Measurements from ENCODE around the gene TM9SF1.
A peak's percentile ranks its signal among the peaks of the same experiment; 100 is the strongest.

TM9SF1 gene

GRCh38 chr14:24150993-24151392, 44.2 kb downstream of the TM9SF1 start:
- H3K9ac ChIP-seq (ENCODE audit: low read length): no peak overlapping the region
- no peaks in the 10 kb centered on the region for H3K27me3 ChIP-seq (ENCODE audit: control insufficient read depth, insufficient read depth, low read length)
- no peaks in the 10 kb centered on the region for H3K9me3 ChIP-seq (ENCODE audit: control insufficient read depth, low read depth, low read length)
- no peak overlapping the region for H3K4me3 ChIP-seq (ENCODE audit: low read length)
- H3K4me1 ChIP-seq (ENCODE audit: control insufficient read depth, low read depth, low read length): peaks cover 3% of the 10 kb centered on the region
- no peak overlapping the region for H3K27ac ChIP-seq (ENCODE audit: low read length)
- peaks cover 50% of the 10 kb centered on the region for H3K36me3 ChIP-seq (ENCODE audit: control insufficient read depth, low read depth, low read length)

DNA sequence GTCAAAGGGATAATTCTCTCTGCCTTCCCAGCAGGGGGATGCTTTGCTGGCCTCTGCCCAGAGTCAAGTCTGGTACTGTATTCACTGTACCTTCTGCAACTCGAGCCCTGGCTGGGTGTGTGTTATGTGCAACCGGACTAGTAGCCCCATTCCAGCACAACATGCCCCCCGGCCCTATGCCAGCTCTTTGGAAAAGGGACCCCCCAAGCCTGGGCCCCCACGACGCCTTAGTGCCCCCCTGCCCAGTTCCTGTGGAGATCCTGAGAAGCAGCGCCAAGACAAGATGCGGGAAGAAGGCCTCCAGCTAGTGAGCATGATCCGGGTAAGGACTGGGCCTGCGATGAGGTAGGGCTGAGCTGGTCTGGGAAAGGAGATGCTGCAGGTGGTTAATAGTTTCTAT, 44.7 kb downstream of the TM9SF1 start:
- no peak overlapping the region for H3K9ac ChIP-seq (ENCODE audit: low read length)
- peaks cover 45% of the 10 kb centered on the region for H3K36me3 ChIP-seq (ENCODE audit: control insufficient read depth, low read depth, low read length)
- no peak overlapping the region for H3K27ac ChIP-seq (ENCODE audit: low read length)
- peaks cover 6% of the 10 kb centered on the region for H3K4me1 ChIP-seq (ENCODE audit: control insufficient read depth, low read depth, low read length)
- no peaks in the 10 kb centered on the region for H3K27me3 ChIP-seq (ENCODE audit: control insufficient read depth, insufficient read depth, low read length)
- H3K4me3 ChIP-seq (ENCODE audit: low read length): no peak overlapping the region
- H3K9me3 ChIP-seq (ENCODE audit: control insufficient read depth, low read depth, low read length): no peaks in the 10 kb centered on the region

- Histone ChIP-seq H3K4me1 (ENCODE audit: control insufficient read depth, low read depth, low read length) (peaks cover 8% of the 10 kb centered on the region), H3K36me3 (ENCODE audit: control insufficient read depth, low read depth, low read length) (peaks cover 40% of the 10 kb centered on the region), H3K9me3 (ENCODE audit: control insufficient read depth, low read depth, low read length) (no peaks in the 10 kb centered on the region), H3K27ac (ENCODE audit: low read length) (no peak overlapping the region), H3K27me3 (ENCODE audit: control insufficient read depth, insufficient read depth, low read length) (no peaks in the 10 kb centered on the region), H3K4me3 (ENCODE audit: low read length) (no peak overlapping the region), H3K9ac (ENCODE audit: low read length) (no peak overlapping the region)
Observed at GRCh38 chr14:24150061-24150460, 45.2 kb downstream of the TM9SF1 start.

DNA sequence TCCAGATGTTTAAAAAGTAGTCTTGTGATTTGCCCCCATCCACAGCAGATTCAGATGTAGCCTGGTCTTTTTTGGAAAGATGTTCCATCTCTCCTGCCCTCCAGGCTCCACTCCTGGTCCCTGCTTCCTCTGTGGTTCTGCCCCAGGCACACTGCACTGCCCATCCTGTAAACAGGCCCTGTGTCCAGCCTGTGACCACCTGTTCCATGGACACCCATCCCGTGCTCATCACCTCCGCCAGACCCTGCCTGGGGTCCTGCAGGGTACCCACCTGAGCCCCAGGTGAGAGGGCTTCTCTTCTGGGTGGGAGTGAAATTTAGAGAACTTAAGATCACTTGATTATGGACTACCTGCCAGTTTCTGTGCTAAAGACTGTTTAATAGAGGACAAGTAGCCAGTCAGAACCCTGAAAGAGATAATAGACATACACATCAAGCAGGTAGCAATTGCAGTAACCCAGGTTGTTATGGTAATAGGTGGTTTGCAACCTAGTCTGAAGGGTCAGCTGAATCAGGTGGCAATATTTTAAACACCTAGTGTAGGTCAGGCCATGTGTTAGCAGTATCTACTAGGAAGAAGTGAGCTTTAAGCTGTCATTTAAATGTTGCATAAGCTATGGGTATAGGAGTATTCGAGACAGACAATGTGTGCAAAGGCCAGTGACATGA, 45.8 kb downstream of the TM9SF1 start:
- Histone ChIP-seq H3K9me3 (ENCODE audit: control insufficient read depth, low read depth, low read length) (no peaks in the 10 kb centered on the region), H3K27me3 (ENCODE audit: control insufficient read depth, insufficient read depth, low read length) (no peaks in the 10 kb centered on the region), H3K27ac (ENCODE audit: low read length) (no peak overlapping the region), H3K36me3 (ENCODE audit: control insufficient read depth, low read depth, low read length) (peaks cover 41% of the 10 kb centered on the region), H3K4me3 (ENCODE audit: low read length) (no peak overlapping the region), H3K9ac (ENCODE audit: low read length) (no peak overlapping the region), H3K4me1 (ENCODE audit: control insufficient read depth, low read depth, low read length) (peaks cover 8% of the 10 kb centered on the region)

DNA sequence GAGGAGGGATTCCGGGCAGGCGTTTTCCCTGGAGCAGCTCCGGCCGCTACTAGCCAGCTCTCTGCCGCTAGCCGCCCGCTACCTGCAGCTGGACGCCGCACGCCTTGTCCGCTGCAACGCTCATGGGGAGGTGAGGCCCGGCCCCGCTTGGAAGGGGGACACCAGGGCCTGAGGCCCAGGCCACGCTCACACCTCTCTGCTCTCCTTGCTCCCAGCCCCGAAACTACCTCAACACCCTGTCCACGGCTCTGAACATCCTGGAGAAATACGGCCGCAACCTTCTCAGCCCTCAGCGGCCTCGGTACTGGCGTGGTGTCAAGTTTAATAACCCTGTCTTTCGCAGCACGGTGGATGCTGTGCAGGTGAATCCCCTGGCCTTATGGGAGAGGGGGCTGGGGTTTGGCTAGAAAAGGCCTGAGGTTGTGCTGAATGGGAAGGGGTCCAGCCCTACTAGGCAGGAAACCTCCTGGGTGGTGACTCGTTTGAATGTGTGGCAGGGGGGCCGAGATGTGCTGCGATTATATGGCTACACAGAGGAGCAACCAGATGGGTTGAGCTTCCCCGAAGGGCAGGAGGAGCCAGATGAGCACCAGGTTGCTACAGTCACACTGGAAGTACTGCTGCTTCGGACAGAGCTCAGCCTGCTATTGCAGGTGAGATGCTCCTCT, 47.3 kb downstream of the TM9SF1 start:
- peak overlapping the region; percentile 97 for H3K4me3 ChIP-seq (ENCODE audit: low read length)
- H3K9ac ChIP-seq (ENCODE audit: low read length): peak overlapping the region; percentile 71
- peaks cover 8% of the 10 kb centered on the region for H3K4me1 ChIP-seq (ENCODE audit: control insufficient read depth, low read depth, low read length)
- H3K27ac ChIP-seq (ENCODE audit: low read length): no peak overlapping the region
- peaks cover 49% of the 10 kb centered on the region for H3K36me3 ChIP-seq (ENCODE audit: control insufficient read depth, low read depth, low read length)
- no peaks in the 10 kb centered on the region for H3K27me3 ChIP-seq (ENCODE audit: control insufficient read depth, insufficient read depth, low read length)
- no peaks in the 10 kb centered on the region for H3K9me3 ChIP-seq (ENCODE audit: control insufficient read depth, low read depth, low read length)

DNA sequence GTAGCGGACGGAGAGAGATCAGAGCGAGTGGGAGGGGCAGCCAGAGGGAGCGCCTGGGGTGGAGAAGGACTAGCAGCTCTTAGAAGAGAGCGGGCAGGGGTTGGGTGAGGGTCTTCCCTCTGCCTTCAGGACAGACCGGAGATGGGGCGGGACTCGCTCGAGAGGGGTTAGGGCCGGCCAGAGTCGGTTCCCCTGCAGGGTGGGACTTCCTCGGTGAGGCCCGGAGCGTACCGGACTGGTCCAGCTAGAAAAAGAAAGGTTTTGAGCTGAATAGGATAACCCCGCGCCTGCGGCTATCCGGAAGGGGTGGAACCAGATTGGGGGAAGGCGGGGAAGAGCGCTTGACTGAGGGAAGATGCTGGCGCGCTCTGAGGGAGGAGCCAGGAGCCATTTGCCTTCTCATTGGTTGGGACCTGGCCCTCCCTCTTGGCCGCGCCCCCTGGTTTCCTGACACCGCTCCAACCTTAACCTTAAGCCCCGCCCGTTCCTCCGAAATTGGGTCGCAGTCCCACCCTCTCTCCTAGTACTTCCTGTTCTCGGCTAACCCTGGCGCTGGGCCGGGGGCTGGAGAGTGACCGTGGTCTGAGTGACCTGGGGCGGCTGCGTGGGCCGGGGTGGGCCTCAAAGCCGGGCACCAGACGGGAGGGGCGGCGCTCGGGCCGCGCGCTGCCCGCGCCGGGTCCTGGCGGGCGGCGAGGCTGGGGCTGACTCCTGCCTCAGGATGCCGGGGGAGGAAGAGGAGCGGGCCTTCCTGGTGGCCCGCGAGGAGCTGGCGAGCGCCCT, 48.1 kb downstream of the TM9SF1 start, which contains the start of gene RNF31:
Gene RNF31, plus strand, starts transcription at position 521 of the 783 bp plus-strand sequence. Its CDS starts 201 bp downstream, at position 722.
- H3K9ac ChIP-seq (ENCODE audit: low read length): peak within 1 kb of the TSS; percentile 71
- peaks cover 8% of the 10 kb centered on the region for H3K4me1 ChIP-seq (ENCODE audit: control insufficient read depth, low read depth, low read length)
- peaks cover 46% of the 10 kb centered on the region for H3K36me3 ChIP-seq (ENCODE audit: control insufficient read depth, low read depth, low read length)
- no peaks in the 10 kb centered on the region for H3K9me3 ChIP-seq (ENCODE audit: control insufficient read depth, low read depth, low read length)
- H3K27ac ChIP-seq (ENCODE audit: low read length): peak within 1 kb of the TSS; percentile 37
- no peaks in the 10 kb centered on the region for H3K27me3 ChIP-seq (ENCODE audit: control insufficient read depth, insufficient read depth, low read length)
- peak within 1 kb of the TSS; percentile 97 for H3K4me3 ChIP-seq (ENCODE audit: low read length)

DNA sequence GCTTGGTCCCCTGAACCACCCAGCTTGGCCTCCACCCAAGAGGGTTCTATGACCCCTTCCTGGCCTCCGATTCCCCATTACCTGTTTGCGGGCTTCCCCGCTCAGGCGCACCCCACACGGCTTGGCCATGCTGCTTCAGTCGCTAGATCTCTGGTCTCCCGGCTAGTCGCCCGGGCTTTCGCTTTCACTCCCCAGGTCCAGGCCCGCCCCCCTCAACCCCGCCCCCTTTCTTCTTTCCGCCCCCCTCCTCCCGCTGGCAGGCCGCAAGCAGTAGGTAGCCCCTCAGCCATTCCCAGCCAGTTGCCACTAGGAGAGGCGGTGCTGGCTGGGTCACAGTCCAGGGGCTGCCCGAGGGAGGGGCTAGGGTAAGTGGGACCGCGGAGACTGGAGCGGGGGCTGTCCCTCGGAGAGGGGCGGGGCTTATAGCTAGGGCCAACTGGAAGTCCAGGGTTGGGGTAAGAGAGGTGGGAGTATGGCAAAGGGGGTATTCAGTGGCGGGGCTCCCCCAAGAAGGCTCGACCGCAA, 48.7 kb downstream of the TM9SF1 start, which contains the start of gene PSME2:
Gene PSME2, minus strand, starts transcription at position 158 of the 525 bp plus-strand sequence. Its CDS starts 29 bp downstream, at position 129.
- peak within 1 kb of the TSS; percentile 37 for H3K27ac ChIP-seq (ENCODE audit: low read length)
- H3K36me3 ChIP-seq (ENCODE audit: control insufficient read depth, low read depth, low read length): peaks cover 41% of the 10 kb centered on the region
- no peaks in the 10 kb centered on the region for H3K27me3 ChIP-seq (ENCODE audit: control insufficient read depth, insufficient read depth, low read length)
- H3K4me1 ChIP-seq (ENCODE audit: control insufficient read depth, low read depth, low read length): peaks cover 8% of the 10 kb centered on the region
- H3K4me3 ChIP-seq (ENCODE audit: low read length): peak within 1 kb of the TSS; percentile 97
- H3K9me3 ChIP-seq (ENCODE audit: control insufficient read depth, low read depth, low read length): no peaks in the 10 kb centered on the region
- peak within 1 kb of the TSS; percentile 71 for H3K9ac ChIP-seq (ENCODE audit: low read length)

- Histone ChIP-seq H3K4me1 (ENCODE audit: control insufficient read depth, low read depth, low read length) (peaks cover 8% of the 10 kb centered on the region), H3K9me3 (ENCODE audit: control insufficient read depth, low read depth, low read length) (no peaks in the 10 kb centered on the region), H3K36me3 (ENCODE audit: control insufficient read depth, low read depth, low read length) (peaks cover 34% of the 10 kb centered on the region), H3K27ac (ENCODE audit: low read length) (peak overlapping the region; percentile 37), H3K9ac (ENCODE audit: low read length) (peak overlapping the region; percentile 67), H3K27me3 (ENCODE audit: control insufficient read depth, insufficient read depth, low read length) (no peaks in the 10 kb centered on the region), H3K4me3 (ENCODE audit: low read length) (peak overlapping the region; percentile 97)
Observed at GRCh38 chr14:24145690-24146452, 49.4 kb downstream of the TM9SF1 start.

- H3K9me3 ChIP-seq (ENCODE audit: control insufficient read depth, low read depth, low read length): no peaks in the 10 kb centered on the region
- no peak overlapping the region for H3K9ac ChIP-seq (ENCODE audit: low read length)
- H3K36me3 ChIP-seq (ENCODE audit: control insufficient read depth, low read depth, low read length): peaks cover 28% of the 10 kb centered on the region
- peaks cover 8% of the 10 kb centered on the region for H3K4me1 ChIP-seq (ENCODE audit: control insufficient read depth, low read depth, low read length)
- no peak overlapping the region for H3K27ac ChIP-seq (ENCODE audit: low read length)
- H3K27me3 ChIP-seq (ENCODE audit: control insufficient read depth, insufficient read depth, low read length): no peaks in the 10 kb centered on the region
- H3K4me3 ChIP-seq (ENCODE audit: low read length): peak overlapping the region; percentile 97
Observed at GRCh38 chr14:24145219-24145618, 50.0 kb downstream of the TM9SF1 start.

- Histone ChIP-seq H3K27me3 (ENCODE audit: control insufficient read depth, insufficient read depth, low read length) (no peaks in the 10 kb centered on the region), H3K4me1 (ENCODE audit: control insufficient read depth, low read depth, low read length) (peaks cover 12% of the 10 kb centered on the region), H3K9ac (ENCODE audit: low read length) (no peak overlapping the region), H3K4me3 (ENCODE audit: low read length) (no peak overlapping the region), H3K27ac (ENCODE audit: low read length) (no peak overlapping the region), H3K9me3 (ENCODE audit: control insufficient read depth, low read depth, low read length) (no peaks in the 10 kb centered on the region), H3K36me3 (ENCODE audit: control insufficient read depth, low read depth, low read length) (peaks cover 22% of the 10 kb centered on the region)
Observed at GRCh38 chr14:24144451-24144850, 50.8 kb downstream of the TM9SF1 start.

GRCh38 chr14:24143511-24143910, 51.7 kb downstream of the TM9SF1 start:
- Histone ChIP-seq H3K27me3 (ENCODE audit: control insufficient read depth, insufficient read depth, low read length) (no peaks in the 10 kb centered on the region), H3K27ac (ENCODE audit: low read length) (no peak overlapping the region), H3K4me3 (ENCODE audit: low read length) (no peak overlapping the region), H3K9ac (ENCODE audit: low read length) (no peak overlapping the region), H3K36me3 (ENCODE audit: control insufficient read depth, low read depth, low read length) (peaks cover 27% of the 10 kb centered on the region), H3K9me3 (ENCODE audit: control insufficient read depth, low read depth, low read length) (no peaks in the 10 kb centered on the region), H3K4me1 (ENCODE audit: control insufficient read depth, low read depth, low read length) (peaks cover 12% of the 10 kb centered on the region)

Measured in iPS-18a (cell line).